ENCODE data around the gene BANK1.

The BANK1 gene

DNA sequence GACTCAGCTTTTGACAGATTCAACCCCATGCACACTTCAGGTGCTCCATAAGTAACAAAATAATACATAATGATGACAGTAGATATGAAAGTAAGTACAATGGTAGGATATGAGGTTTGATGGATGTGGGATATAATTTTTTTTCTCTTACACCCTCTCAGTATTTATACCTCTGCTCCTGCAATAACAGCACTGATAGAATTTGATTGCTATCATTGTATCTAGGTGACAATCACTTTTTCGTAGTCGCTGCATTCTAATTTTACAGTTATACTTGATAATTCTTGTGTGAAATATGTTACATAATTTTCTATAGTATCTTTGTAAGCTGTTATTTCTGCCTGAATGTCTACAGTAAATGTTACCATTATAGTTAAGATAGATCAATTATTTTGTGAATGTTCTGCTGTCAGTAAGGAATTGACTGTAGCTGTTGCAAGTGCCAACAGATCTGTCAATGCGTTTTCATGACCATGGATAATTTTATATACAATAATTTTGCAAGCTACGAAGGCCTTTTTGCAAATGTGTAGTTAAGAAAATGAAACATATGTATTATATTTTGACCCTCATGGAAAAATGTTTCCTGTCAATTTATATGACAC lies 128.9 kb downstream of the BANK1 start:
- H3K36me3 ChIP-seq (ENCODE audit: insufficient read depth, low read length) = peaks cover 17% of the 10 kb centered on the region; the same call in 1 of the 2 replicates
- no peak overlapping the region for H3K27ac ChIP-seq (ENCODE audit: low read depth, low read length, poor library complexity, severe bottlenecking)
- no peak overlapping the region for H2AFZ ChIP-seq (ENCODE audit: low read length)
- no peaks in the 10 kb centered on the region for H3K9me3 ChIP-seq (ENCODE audit: low read length)
- no peaks in the 10 kb centered on the region for H3K4me1 ChIP-seq (ENCODE audit: insufficient read depth, low read length, severe bottlenecking)
- no peaks in the 10 kb centered on the region for H4K20me1 ChIP-seq (ENCODE audit: insufficient read depth, low read length)
- TF ChIP-seq EZH2 (IDR thresholded peaks at IDR 0.05; ENCODE audit: borderline replicate concordance, low read length) = no peak
- TF ChIP-seq, protein P1, sequence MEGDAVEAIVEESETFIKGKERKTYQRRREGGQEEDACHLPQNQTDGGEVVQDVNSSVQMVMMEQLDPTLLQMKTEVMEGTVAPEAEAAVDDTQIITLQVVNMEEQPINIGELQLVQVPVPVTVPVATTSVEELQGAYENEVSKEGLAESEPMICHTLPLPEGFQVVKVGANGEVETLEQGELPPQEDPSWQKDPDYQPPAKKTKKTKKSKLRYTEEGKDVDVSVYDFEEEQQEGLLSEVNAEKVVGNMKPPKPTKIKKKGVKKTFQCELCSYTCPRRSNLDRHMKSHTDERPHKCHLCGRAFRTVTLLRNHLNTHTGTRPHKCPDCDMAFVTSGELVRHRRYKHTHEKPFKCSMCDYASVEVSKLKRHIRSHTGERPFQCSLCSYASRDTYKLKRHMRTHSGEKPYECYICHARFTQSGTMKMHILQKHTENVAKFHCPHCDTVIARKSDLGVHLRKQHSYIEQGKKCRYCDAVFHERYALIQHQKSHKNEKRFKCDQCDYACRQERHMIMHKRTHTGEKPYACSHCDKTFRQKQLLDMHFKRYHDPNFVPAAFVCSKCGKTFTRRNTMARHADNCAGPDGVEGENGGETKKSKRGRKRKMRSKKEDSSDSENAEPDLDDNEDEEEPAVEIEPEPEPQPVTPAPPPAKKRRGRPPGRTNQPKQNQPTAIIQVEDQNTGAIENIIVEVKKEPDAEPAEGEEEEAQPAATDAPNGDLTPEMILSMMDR (IDR thresholded peaks at IDR 0.05; ENCODE audit: low read length) = no peak
- no peaks in the 10 kb centered on the region for H3K9me2 ChIP-seq (ENCODE audit: low read depth, low read length)
- H3K4me3 ChIP-seq (ENCODE audit: low read depth, low read length, poor library complexity, severe bottlenecking) = no peak overlapping the region
- H3K79me2 ChIP-seq (ENCODE audit: insufficient read depth, low read length) = no peaks in the 10 kb centered on the region
- no peak overlapping the region for H3K4me2 ChIP-seq (ENCODE audit: low read length)
- no peak overlapping the region for H3K9ac ChIP-seq (ENCODE audit: low read length)
- H3F3A ChIP-seq (ENCODE audit: insufficient read depth, low read length) = no peaks in the 10 kb centered on the region
- H3K27me3 ChIP-seq (ENCODE audit: insufficient read depth, low read length) = no peaks in the 10 kb centered on the region

DNA sequence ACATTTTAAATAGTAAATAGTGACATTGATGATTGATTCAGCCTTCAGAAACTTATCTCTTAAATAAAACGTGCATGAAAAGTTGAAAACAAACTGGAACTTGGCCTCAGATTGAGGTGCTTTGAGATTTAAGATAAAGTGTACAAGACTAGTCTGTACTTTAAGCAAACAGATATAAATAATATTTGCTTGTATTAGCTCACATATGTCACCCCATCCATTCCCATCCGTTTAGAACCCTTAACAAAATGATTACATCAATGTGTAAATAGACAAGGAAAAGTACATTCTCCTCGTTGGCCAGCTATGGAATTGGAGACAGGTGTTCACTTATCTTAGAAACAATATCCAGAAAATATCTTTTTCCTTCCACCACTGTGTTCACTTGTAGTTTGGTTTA lies 130.8 kb downstream of the BANK1 start:
- no peak overlapping the region for H2AFZ ChIP-seq (ENCODE audit: low read length)
- peaks cover 13% of the 10 kb centered on the region; the same call in 1 of the 2 replicates for H3K36me3 ChIP-seq (ENCODE audit: insufficient read depth, low read length)
- H3K9me2 ChIP-seq (ENCODE audit: low read depth, low read length) = no peaks in the 10 kb centered on the region
- H3K4me1 ChIP-seq (ENCODE audit: insufficient read depth, low read length, severe bottlenecking) = no peaks in the 10 kb centered on the region
- no peaks in the 10 kb centered on the region for H3K27me3 ChIP-seq (ENCODE audit: insufficient read depth, low read length)
- no peak overlapping the region for H3K27ac ChIP-seq (ENCODE audit: low read depth, low read length, poor library complexity, severe bottlenecking)
- H3K4me2 ChIP-seq (ENCODE audit: low read length) = no peak overlapping the region
- no peak for TF ChIP-seq EZH2 (IDR thresholded peaks at IDR 0.05; ENCODE audit: borderline replicate concordance, low read length)
- TF ChIP-seq, protein P1 (IDR thresholded peaks at IDR 0.05; ENCODE audit: low read length) = no peak
- H4K20me1 ChIP-seq (ENCODE audit: insufficient read depth, low read length) = no peaks in the 10 kb centered on the region
- no peak overlapping the region for H3K4me3 ChIP-seq (ENCODE audit: low read depth, low read length, poor library complexity, severe bottlenecking)
- H3K9me3 ChIP-seq (ENCODE audit: low read length) = no peaks in the 10 kb centered on the region
- H3F3A ChIP-seq (ENCODE audit: insufficient read depth, low read length) = no peaks in the 10 kb centered on the region
- no peak overlapping the region for H3K9ac ChIP-seq (ENCODE audit: low read length)
- H3K79me2 ChIP-seq (ENCODE audit: insufficient read depth, low read length) = no peaks in the 10 kb centered on the region

DNA sequence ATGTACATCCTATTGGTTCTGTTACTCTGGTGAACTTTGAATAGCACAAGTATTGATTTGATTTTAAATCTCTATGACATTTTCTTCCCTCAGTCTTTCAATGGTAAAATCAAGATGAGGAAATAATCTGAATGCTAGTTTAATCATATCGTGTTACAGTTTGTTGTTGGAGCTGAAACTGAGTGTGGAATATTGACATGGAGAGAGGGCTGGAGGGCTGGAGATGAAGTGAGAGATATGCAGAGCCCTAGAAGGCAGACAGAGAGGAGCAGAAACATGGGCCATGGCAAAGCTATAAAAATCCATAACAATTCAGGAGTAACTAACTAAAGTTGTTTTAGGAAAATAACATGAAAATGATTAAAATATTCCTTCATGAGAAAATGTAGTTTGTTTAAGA lies 141.1 kb downstream of the BANK1 start:
- TF ChIP-seq, protein P1 (IDR thresholded peaks at IDR 0.05; ENCODE audit: low read length) = no peak
- no peak for TF ChIP-seq EZH2 (IDR thresholded peaks at IDR 0.05; ENCODE audit: borderline replicate concordance, low read length)
- H3K9me3 ChIP-seq (ENCODE audit: low read length) = no peaks in the 10 kb centered on the region

More for the DNA sequence above, 141.1 kb downstream of the BANK1 start:
- H3K9me2 ChIP-seq (ENCODE audit: low read depth, low read length) = no peaks in the 10 kb centered on the region
- H3K27ac ChIP-seq (ENCODE audit: low read depth, low read length, poor library complexity, severe bottlenecking) = no peak overlapping the region
- H3K36me3 ChIP-seq (ENCODE audit: insufficient read depth, low read length) = peaks cover 5% of the 10 kb centered on the region; the same call in 1 of the 2 replicates
- no peak overlapping the region for H3K9ac ChIP-seq (ENCODE audit: low read length)
- H3K4me2 ChIP-seq (ENCODE audit: low read length) = no peak overlapping the region
- no peaks in the 10 kb centered on the region for H3K27me3 ChIP-seq (ENCODE audit: insufficient read depth, low read length)
- H3K4me3 ChIP-seq (ENCODE audit: low read depth, low read length, poor library complexity, severe bottlenecking) = no peak overlapping the region
- H3K4me1 ChIP-seq (ENCODE audit: insufficient read depth, low read length, severe bottlenecking) = no peaks in the 10 kb centered on the region
- H3K79me2 ChIP-seq (ENCODE audit: insufficient read depth, low read length) = no peaks in the 10 kb centered on the region
- no peaks in the 10 kb centered on the region for H3F3A ChIP-seq (ENCODE audit: insufficient read depth, low read length)
- no peak overlapping the region for H2AFZ ChIP-seq (ENCODE audit: low read length)
- no peaks in the 10 kb centered on the region for H4K20me1 ChIP-seq (ENCODE audit: insufficient read depth, low read length)

Measured in OCI-LY1 (cell line).